Spleen (tissue), 11 donors: ENCODE measurements around the gene AGPAT2. TPM values are rescaled to one million over a fixed set of nuclear protein-coding genes. Genes with fewer than 3 reads are reported as not detected.

Experiments
- DNase-seq: peaks from one replicate; pipeline ENCODE4 v3.0.0-alpha.2; 2020
- H3K27ac ChIP-seq, 8 donors: fragments of 200-600 bp; sonication (generic) in 7 of 8; 1 replicate in 4 of 8; 2 replicates in 4 of 8; pipeline versions ENCODE4 v1.5.0 to v1.8.0; 2016 to 2021; ENCODE audit warnings: inconsistent platforms in 4 of 8, mild to moderate bottlenecking in 4 of 8, moderate library complexity in 1 of 8
- H3K27me3 ChIP-seq, 7 donors: fragments of 200-600 bp; sonication (generic) in 6 of 7; replicated peaks in 1 of 7; 1 replicate in 4 of 7; 2 replicates in 3 of 7; pipeline versions ENCODE4 v1.5.0 to v1.8.0; 2016 to 2021; ENCODE audit warnings: inconsistent platforms in 3 of 7, mild to moderate bottlenecking in 1 of 7
- H3K36me3 ChIP-seq, 6 donors: fragments of 200-600 bp; sonication (generic) in 5 of 6; 1 replicate in 4 of 6; 2 replicates in 2 of 6; pipeline versions ENCODE4 v1.5.0 to v1.8.0; 2016 to 2021; ENCODE audit warnings: inconsistent platforms in 2 of 6
- H3K4me1 ChIP-seq, 6 donors: fragments of 200-600 bp; sonication (generic) in 5 of 6; 1 replicate in 3 of 6; 2 replicates in 3 of 6; pipeline versions ENCODE4 v1.5.0 to v1.8.0; 2016 to 2021; ENCODE audit warnings: inconsistent platforms in 3 of 6
- H3K4me3 ChIP-seq, 8 donors: fragments of 200-600 bp; sonication (generic) in 7 of 8; 1 replicate in 4 of 8; 2 replicates in 4 of 8; pipeline versions ENCODE4 v1.5.0 to v1.8.0; 2016 to 2021; ENCODE audit warnings: inconsistent platforms in 4 of 8, mild to moderate bottlenecking in 4 of 8, moderate library complexity in 2 of 8
- H3K9me3 ChIP-seq, 8 donors: fragments of 200-600 bp; sonication (generic) in 7 of 8; 1 replicate in 4 of 8; 2 replicates in 4 of 8; pipeline versions ENCODE4 v1.5.0 to v1.8.0; 2016 to 2021; ENCODE audit warnings: inconsistent platforms in 4 of 8
- POLR2A ChIP-seq, 3 donors: fragments of 450-650 bp; IDR thresholded peaks; one replicate each; pipeline ENCODE4 v1.5.1; 2017; ENCODE audit warnings: antibody characterized with exemption in 3 of 3, mild to moderate bottlenecking in 1 of 3
- POLR2AphosphoS5 ChIP-seq, 3 donors: sonication (generic); formaldehyde crosslinking; IDR thresholded peaks; one replicate each; pipeline ENCODE4 v1.5.1; 2017; ENCODE audit warnings: antibody characterized with exemption in 3 of 3
- WGBS, 5 donors: extraction: QIAGEN DNeasy Blood & Tissue Kit in 3 of 5; methylation state at CpG; one replicate each; pipeline versions ENCODE4 v1.1.5 to v1.1.7; 2013 to 2018; 5-methylcytosine and 5-hydroxymethylcytosine counted together
- intact Hi-C: fragments of 100-400 bp; cut with DNase I; formaldehyde crosslinking; loops from one replicate; pipeline ENCODE4 v1.15.0; 2023; ENCODE audit warnings: low total_unique reads
- polyA plus RNA-seq, 3 donors: library from polyadenylated mRNA; stranded (reverse); fragments of 200-250 nt; gene quantifications; one replicate each; pipeline ENCODE4 v1.2.1, GENCODE V29; 2013
- total RNA-seq, 7 donors: library from RNA; depleted of rRNA in 3 of 7; stranded (reverse); fragments of >200 nt in 3 of 7; fragmentation: NEBNext Ultra II Directional in 4 of 7; extraction: Animal tissue kit (Norgen Biotek cat#: 25700) in 4 of 7; gene quantifications; one replicate each; pipeline versions ENCODE4 v1.1.0 to v1.2.1, GENCODE V29; 2016 to 2021
- TF ChIP-seq, protein P1 (sequence below), 11 experiments: fragments of 200-600 bp in 7 of 11; fragments of 450-650 bp in 4 of 11; sonication (generic) in 4 of 11; IDR thresholded peaks in 8 of 11; conservative IDR thresholded peaks in 3 of 11; 1 replicate in 7 of 11; 2 replicates in 4 of 11; pipeline versions ENCODE4 v1.4.0 to v1.8.0; 2016 to 2021; ENCODE audit warnings: antibody characterized with exemption in 11 of 11, inconsistent platforms in 4 of 11, mild to moderate bottlenecking in 1 of 11
- donor health status: healthy with polysubstance abuse.
- donor health status: DM: no; HTN: no; CAD: no; lungs with moderate emphysema.
- donor health status: DM: no; HTN: no; CAD: no.
- donor health status: Bipolar disorder and iron deficiency.
- donor health status: healthy.
- donor health status: DM: no; HTN: no; CAD: no.
- donor health status: DM: yes; HTN: yes; CAD: no.

The AGPAT2 gene
- total and polyA plus RNA-seq, 10 donors, result 26.9 to 47.7 (median 38.3) TPM

DNA sequence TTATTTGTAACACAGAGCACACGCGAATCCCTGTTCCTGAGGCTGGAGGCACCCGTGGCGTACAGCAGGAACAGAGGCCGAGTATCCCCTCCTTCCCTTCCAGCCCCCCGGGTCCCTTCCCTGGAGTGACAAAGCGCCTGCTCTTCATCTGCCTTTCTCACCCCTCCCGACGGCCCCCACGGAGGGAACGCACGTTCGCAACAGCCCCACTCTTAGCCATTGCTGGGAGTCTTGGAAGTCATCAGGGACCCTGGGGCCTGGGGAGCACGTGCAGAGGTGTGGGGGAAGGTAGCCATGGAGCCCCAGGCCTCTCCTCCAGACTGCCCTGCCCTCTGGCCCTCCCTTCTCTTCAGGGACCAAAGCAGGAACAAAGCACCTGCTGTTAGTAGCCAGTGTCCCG is 2.5 kb downstream of the AGPAT2 start:
- TF ChIP-seq, protein P1, sequence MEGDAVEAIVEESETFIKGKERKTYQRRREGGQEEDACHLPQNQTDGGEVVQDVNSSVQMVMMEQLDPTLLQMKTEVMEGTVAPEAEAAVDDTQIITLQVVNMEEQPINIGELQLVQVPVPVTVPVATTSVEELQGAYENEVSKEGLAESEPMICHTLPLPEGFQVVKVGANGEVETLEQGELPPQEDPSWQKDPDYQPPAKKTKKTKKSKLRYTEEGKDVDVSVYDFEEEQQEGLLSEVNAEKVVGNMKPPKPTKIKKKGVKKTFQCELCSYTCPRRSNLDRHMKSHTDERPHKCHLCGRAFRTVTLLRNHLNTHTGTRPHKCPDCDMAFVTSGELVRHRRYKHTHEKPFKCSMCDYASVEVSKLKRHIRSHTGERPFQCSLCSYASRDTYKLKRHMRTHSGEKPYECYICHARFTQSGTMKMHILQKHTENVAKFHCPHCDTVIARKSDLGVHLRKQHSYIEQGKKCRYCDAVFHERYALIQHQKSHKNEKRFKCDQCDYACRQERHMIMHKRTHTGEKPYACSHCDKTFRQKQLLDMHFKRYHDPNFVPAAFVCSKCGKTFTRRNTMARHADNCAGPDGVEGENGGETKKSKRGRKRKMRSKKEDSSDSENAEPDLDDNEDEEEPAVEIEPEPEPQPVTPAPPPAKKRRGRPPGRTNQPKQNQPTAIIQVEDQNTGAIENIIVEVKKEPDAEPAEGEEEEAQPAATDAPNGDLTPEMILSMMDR (IDR thresholded peaks at IDR 0.05 in 8 of 11, conservative IDR thresholded peaks at IDR 0.05 in 3 of 11), result no peak
- TF ChIP-seq POLR2A (IDR thresholded peaks at IDR 0.05) (no peak), POLR2AphosphoS5 (IDR thresholded peaks at IDR 0.05) (no peak)
- Histone ChIP-seq H3K9me3 (no peaks in the 10 kb centered on the region), H3K27ac (peak overlapping the region in 2 of 8 donors; percentile 98 to 99), H3K27me3 (no peaks in the 10 kb centered on the region), H3K4me3 (peak overlapping the region in 1 of 8 donors; percentile 78), H3K36me3 (peaks cover 0 to 28% (median 0%) of the 10 kb centered on the region in 6 donors), H3K4me1 (peaks cover 20 to 89% (median 66%) of the 10 kb centered on the region in 6 donors)
- intact Hi-C loops, result no loop called here
- DNase-seq, result no peak
- WGBS, 5 donors, result 84 to 95% (median 86%) methylated on average over 14 to 15 of the region's 15 CpGs

DNA sequence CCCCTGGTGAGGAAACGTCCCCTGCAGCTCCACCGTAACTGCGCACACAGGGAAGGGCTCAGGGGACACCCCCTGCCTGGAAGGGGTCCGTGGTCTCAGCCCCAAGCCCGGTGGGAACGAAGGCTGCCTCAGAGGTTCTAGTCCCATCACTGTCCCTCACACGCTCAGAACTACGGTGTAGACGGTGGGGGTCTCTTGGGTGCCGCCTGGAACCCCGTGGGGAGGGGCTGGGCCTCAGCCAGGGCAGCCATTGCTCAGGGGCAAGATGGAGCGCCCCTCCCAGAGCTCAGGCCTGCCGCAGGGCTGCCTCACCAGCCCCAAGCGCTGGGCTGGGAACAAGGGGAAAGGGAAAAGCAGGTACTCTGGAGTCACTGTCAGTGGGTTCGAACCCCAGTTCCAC is 2.9 kb downstream of the AGPAT2 start:
- no peak overlapping the region for H3K27ac ChIP-seq
- H3K4me3 ChIP-seq, result peak overlapping the region in 1 of 8 donors; percentile 78
- no peak for DNase-seq
- WGBS, 5 donors, result 77 to 97% (median 88%) methylated on average over 6 to 15 of the region's 15 CpGs
- no peaks in the 10 kb centered on the region for H3K27me3 ChIP-seq
- peaks cover 0 to 28% (median 0%) of the 10 kb centered on the region in 6 donors for H3K36me3 ChIP-seq
- no peaks in the 10 kb centered on the region for H3K9me3 ChIP-seq
- TF ChIP-seq, protein P1 (IDR thresholded peaks at IDR 0.05 in 8 of 11, conservative IDR thresholded peaks at IDR 0.05 in 3 of 11), result no peak
- TF ChIP-seq POLR2AphosphoS5 (IDR thresholded peaks at IDR 0.05), result no peak
- intact Hi-C loops, result no loop called here
- peaks cover 20 to 94% (median 71%) of the 10 kb centered on the region in 6 donors for H3K4me1 ChIP-seq

DNA sequence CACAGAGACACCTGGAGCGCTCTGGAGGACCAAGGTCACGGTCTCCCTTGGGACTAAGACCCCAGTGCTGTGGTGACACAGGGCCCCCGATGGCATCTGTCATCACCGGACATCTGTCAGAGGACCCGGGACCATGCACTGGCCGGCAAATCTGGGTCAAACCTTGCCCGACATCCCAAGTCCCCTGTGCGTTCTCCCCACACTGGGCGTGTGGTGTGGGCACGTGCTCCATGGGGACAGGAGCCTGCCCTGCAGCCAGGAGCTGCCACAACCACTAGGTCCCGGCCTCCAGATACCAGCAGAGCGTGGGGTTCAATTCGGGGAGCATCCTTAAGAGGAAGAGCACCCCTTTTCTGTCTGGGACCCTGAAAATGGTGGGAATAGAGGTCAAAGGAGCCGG is 3.5 kb downstream of the AGPAT2 start:
- intact Hi-C loops, result no loop called here
- 79 to 93% (median 90%) methylated on average over 4 to 14 of the region's 14 CpGs for WGBS, 5 donors
- DNase-seq, result no peak
- H3K9me3 ChIP-seq, result no peaks in the 10 kb centered on the region
- H3K4me3 ChIP-seq, result no peak overlapping the region
- TF ChIP-seq POLR2A (IDR thresholded peaks at IDR 0.05) (no peak), POLR2AphosphoS5 (IDR thresholded peaks at IDR 0.05) (no peak)
- TF ChIP-seq, protein P1 (IDR thresholded peaks at IDR 0.05 in 8 of 11, conservative IDR thresholded peaks at IDR 0.05 in 3 of 11), result no peak
- H3K27me3 ChIP-seq, result no peaks in the 10 kb centered on the region
- H3K36me3 ChIP-seq, result peaks cover 0 to 28% (median 0%) of the 10 kb centered on the region in 6 donors
- peaks cover 20 to 97% (median 76%) of the 10 kb centered on the region in 6 donors for H3K4me1 ChIP-seq
- H3K27ac ChIP-seq, result peak overlapping the region in 1 of 8 donors; percentile 66

DNA sequence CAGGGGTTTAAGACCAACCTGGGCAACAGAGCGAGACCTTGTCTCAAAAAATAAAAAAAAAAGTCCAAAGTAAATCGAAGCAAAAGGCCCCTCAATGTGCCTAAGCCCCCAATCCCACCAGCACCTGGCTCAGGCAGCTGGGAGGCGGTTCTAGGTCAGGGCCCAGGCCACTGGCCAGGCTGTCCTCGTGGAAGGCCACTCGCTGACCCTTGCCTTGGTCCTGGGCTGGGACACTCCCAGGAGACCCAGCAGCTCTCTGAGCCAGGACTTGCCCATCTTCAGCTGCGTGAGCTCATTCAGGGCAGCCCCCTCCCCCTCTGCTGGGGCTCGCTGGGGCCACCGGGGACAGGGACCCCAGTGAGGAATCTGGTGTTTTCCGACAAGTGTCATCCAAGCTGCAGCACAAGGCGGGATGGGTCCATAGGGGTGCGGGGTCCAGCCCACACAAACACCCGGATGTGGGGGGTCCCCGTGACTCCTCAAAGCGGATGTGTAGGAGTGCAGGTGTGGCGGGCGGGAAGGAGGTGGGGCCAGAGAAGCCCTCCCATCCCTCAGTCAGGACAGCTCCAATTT is 4.0 kb downstream of the AGPAT2 start:
- no peak for DNase-seq
- H3K36me3 ChIP-seq, result peaks cover 0 to 29% (median 0%) of the 10 kb centered on the region in 6 donors
- TF ChIP-seq POLR2AphosphoS5 (IDR thresholded peaks at IDR 0.05), result peak in 1 of 3 donors; percentile 43
- no peak for TF ChIP-seq POLR2A (IDR thresholded peaks at IDR 0.05)
- TF ChIP-seq, protein P1 (IDR thresholded peaks at IDR 0.05 in 8 of 11, conservative IDR thresholded peaks at IDR 0.05 in 3 of 11), result no peak
- no peaks in the 10 kb centered on the region for H3K27me3 ChIP-seq
- no peak overlapping the region for H3K4me3 ChIP-seq
- peak overlapping the region in 5 of 8 donors; percentile 14 to 71 (median 23) for H3K27ac ChIP-seq
- 79 to 92% (median 83%) methylated on average over 14 to 16 of the region's 16 CpGs for WGBS, 5 donors
- H3K4me1 ChIP-seq, result peaks cover 18 to 97% (median 77%) of the 10 kb centered on the region in 6 donors
- intact Hi-C loops, result no loop called here
- H3K9me3 ChIP-seq, result no peaks in the 10 kb centered on the region
